ENCODE results near the gene LHX4.

DNA sequence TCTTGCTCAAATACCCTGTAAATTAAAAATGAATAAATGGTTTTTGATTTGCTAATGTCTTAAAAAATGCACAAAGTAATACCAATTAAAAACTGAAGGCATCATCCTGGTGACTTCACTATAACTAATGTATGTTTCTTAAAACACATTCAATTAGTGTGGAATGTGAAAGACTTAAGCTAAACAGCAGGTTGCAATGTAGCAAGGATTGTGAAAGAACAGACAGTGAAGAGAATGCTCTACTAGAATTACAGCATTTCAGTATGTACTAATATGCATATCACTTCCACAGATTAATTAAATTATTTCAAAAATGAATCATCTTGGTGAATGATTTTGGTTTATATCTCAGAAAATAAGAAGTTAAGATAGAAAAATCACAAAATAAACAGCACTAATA is 56.4 kb downstream of the LHX4 start:
- TF ChIP-seq, protein P1, sequence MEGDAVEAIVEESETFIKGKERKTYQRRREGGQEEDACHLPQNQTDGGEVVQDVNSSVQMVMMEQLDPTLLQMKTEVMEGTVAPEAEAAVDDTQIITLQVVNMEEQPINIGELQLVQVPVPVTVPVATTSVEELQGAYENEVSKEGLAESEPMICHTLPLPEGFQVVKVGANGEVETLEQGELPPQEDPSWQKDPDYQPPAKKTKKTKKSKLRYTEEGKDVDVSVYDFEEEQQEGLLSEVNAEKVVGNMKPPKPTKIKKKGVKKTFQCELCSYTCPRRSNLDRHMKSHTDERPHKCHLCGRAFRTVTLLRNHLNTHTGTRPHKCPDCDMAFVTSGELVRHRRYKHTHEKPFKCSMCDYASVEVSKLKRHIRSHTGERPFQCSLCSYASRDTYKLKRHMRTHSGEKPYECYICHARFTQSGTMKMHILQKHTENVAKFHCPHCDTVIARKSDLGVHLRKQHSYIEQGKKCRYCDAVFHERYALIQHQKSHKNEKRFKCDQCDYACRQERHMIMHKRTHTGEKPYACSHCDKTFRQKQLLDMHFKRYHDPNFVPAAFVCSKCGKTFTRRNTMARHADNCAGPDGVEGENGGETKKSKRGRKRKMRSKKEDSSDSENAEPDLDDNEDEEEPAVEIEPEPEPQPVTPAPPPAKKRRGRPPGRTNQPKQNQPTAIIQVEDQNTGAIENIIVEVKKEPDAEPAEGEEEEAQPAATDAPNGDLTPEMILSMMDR (IDR thresholded peaks at IDR 0.05) = no peak
- no peak for TF ChIP-seq EP300 (IDR thresholded peaks at IDR 0.05)
- no peak for TF ChIP-seq POLR2AphosphoS5 (IDR thresholded peaks at IDR 0.05)
- TF ChIP-seq POLR2A (IDR thresholded peaks at IDR 0.05) = no peak

Data from suprapubic skin (tissue), 4 donors.